ENCODE measurements around the gene SHMT1. TPM values are rescaled to one million over a fixed set of nuclear protein-coding genes. Genes with fewer than 3 reads are reported as not detected.
"Not testable (repeated sequence)": the region's sequence is repeated elsewhere in the genome, so short reads cannot be mapped to it uniquely, and the experiment has no call there.

The SHMT1 gene
- total RNA-seq, 1 donor from 2014 or later = 11.1 TPM

DNA sequence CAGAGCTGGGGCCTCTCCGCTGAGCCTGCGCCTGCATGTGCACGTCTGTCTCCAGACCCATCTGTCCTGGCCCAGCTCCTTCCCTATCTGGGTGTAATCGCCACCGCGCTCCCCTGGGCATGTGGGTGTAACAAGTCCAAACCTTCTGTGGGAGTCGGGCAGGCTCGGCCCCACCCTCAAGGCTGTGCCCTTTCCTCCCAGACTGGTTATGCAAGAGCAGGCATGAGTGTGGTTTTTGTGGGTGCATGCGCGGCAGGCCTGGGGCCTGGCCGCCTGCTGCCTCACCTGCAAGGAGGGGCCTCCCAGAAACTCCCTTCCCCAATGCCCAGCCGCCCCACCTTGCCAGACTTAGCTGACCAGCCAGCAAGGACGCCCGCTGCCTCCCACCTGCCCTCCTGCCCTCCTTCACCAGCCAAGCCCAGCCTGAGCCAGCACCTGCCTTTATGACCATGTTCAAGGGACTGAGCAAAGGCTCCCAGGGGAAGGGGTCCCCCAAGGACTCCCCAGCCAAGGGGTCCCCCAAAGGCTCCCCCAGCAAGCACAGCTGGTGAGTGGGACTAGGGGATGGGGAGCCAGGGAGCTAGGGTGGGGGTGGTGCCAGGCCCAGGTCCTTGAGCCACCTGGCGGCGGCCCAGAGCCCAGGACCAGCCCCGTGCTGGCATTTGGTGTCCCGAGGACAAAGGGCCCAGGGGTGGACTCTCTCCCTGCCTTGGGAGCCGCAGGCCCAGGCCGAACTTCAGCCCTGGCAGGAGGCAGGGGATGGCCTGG, 14.3 kb upstream of the SHMT1 start, which contains the start of gene EVPLL:
Gene EVPLL, plus strand, starts transcription at position 342 of the 768 bp plus-strand sequence. CDS start 3,160 bp downstream, outside the sequence.
- DNase-seq = no peak

DNA sequence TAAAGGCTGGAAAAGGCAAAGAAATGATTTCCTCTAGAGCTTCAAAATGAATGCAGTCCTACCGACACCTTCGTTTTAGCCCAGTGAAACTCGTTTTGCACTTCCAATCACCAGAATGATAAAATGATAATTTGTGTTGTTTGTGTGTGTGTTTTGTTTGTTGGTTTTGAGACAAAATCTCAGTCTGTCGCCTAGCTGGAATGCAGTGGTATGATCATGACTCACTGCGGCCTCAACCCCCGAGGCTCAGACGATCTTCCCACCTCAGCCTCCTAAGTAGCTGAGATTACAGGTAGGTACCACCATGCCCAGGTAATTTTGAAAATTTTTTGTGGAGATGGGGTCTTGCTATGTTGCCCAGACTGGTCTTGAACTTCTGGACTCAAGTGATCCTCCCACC, 10.9 kb upstream of the SHMT1 start:
- no peak for DNase-seq

DNA sequence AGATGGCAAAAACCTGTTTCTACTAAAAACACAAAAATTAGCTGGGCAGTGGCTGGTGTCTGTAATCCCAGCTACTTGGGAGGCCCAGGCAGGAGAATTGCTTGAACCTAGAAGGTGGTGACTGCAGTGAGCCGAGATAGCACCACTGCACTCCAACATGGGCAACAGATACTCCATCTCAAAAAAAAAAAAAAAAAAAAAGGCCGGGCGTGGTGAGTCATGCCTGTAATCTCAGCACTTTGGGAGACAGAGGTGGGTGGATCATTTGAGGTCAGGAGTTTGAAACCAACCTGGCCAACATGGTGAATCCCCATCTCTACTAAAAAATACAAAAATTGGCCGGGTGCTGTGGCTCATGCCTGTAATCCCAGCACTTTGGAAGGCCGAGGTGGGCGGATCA, 9.8 kb upstream of the SHMT1 start:
- DNase-seq = not testable (repeated sequence)

DNA sequence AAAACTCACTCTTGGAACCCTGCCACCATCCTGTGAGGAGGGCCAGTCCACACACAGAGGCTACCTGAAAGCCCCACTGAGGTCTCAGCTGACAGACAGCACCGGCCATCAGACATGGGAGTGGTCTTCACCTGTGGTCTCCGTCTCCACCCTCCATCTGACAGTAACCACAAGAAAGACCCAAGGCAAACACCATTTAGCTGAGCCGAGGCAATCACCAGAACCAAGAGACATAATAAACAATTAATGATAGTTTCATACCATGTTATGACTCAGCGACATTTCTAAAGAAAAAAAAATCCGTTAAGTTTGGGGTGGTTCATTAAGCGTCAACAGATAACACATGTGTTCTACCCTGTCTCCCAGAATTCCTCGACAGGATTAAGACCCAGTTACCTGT, 8.1 kb upstream of the SHMT1 start:
- no peak for DNase-seq

DNA sequence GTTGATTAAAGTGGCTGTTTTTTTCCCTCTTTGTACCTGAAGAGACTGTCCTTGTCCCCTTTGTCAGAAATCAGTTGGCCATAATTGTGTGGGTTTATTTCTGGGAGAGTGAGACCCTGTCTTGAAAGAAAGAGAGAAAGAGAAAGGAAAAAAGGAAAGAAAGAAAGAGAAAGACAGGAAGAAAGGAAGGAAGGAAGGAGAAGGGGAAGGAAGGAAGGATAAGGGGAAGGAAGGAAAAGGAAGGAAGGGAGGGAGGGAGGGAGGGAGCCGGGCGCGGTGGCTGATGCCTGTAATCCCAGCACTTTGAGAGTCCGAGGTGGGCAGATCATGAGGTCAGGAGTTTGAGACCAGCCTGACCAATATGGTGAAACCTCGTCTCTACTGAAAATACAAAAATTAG, 7.4 kb upstream of the SHMT1 start:
- DNase-seq = no peak

DNA sequence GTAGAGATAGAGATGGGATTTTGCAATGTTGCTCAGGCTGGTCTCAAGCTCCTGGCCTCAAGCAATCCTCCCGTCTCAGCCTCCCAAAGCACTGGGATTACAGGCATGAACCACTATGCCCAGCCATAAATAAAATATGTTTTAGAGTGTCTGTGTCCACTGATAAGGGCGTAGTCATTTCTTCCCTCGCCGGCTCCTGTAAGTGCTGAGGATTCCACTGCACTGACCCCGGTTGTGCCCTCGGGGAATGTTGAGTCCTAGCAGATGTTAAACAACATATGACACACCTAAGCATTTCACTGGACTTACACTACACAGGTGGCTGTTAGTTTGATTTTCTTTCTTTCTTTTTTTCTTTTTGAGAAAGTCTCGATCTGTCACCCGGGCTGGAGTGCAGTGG, 5.6 kb upstream of the SHMT1 start:
- no peak for DNase-seq

DNA sequence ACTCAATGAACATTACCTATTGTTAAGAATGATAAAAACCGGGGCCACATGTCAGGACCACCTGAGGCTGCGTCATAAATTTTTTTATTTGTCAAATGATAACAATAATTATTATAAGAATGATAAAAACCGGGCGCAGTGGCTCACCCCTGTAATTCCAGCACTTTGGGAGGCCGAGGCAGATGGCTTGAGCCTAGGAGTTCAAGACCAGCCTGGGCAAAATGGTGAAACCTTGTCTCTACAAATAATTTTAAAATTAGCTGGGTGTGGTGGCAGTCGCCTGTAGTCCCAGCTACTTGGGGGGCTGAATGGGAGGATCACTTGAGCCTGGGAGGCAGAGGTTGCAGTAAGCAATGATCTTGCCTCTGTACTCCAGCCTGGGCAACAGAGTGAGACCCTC, 816 bp upstream of the SHMT1 start:
- DNase-seq = no peak

DNA sequence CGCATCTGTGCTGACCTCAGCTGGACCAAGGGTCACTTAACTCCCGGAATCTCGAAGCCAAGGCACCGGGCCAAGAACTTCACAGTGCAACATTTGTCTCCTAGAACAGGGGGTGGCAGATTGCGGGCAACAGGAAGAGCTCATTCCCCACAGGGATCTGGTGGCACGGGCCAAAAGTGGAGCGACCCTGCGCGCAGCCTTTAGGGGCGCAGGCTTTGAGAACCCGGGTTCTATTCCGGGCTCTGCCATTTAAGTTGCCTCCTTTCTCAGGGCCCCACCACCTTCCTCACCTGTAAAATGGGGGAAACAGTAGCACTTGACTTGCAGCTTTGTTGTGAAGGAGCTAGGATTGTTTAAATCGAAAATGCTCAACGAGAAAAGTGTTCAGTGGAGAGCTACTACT, 651 bp downstream of the SHMT1 start:
- DNase-seq = peak; percentile 41

DNA sequence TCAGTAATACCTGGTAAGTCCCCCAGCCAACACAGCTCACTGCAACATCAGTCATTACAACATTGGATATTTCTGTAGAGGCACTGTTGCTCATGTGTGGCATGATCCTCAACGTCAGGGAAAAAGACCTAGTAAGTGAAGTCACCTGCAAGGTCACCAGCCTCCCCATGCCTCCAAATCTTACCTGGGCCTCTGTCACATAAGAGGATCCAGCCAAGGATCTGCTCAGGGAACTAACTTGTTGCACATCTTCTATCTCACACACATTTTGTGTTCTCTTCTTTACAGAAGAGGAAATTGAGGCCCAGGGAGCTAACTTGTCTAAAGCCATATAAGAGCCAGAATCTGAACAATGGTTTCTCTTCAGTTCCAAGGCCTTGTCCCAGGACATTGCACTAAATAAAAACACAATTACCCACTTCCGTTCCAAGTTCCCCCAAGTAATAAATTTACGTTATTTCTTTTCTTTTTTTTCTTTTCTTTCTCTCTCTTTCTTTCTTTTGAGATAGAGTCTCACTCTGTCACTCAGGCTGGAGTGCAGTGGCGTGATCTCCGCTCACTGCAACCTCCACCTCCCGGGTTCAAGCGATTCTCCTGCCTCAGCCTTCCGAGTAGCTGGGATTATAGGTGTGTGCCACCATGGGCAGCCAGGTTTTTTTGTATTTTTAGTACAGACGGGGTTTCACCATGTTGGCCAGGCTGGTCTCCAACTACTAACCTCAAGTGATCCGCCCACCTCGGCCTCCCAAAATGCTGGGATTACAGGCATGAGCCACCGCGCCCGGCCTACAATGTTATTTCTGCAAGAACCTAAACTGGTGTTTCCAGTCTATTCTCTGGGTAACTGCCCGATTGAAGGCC, 1.3 kb downstream of the SHMT1 start:
- DNase-seq = peak; percentile 10

DNA sequence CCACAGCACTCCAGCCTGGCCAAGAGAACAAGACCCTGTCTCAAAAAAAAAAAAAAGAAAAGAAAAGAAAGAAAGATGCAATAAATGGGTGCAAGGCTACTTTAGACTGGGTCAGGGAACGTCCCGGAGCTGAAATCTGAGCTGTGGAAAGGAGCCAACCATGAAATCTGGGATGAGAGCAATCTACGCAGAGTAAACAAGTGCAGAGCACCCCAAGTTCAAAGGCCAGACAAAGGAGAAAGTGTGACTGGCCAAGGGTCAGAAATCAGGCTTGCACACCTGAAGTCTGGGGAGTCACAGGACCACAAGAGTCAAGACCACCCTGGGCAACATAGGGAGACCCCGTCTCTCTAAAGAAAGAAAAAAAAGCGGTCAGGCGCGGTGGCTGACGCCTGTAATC, 2.8 kb downstream of the SHMT1 start:
- no peak for DNase-seq

DNA sequence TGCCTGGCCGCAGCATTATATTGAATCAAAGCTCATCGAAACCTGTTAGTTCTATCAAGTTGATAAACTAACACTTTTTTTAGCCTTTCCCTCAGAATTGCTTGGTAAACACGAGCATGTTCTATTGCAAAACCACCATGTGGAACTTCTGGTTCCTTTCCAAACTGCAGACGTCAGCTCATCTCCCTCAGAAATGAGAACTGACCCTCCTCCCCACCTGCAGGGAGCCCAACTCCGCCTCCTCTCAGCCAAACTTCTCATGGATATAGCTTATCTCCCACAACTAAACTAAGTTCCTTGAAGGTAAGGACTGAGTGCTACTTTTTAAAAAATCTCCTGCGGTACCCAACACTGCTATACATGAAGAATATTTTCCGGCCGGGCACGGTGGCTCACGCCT, 6.7 kb downstream of the SHMT1 start:
- DNase-seq = no peak

DNA sequence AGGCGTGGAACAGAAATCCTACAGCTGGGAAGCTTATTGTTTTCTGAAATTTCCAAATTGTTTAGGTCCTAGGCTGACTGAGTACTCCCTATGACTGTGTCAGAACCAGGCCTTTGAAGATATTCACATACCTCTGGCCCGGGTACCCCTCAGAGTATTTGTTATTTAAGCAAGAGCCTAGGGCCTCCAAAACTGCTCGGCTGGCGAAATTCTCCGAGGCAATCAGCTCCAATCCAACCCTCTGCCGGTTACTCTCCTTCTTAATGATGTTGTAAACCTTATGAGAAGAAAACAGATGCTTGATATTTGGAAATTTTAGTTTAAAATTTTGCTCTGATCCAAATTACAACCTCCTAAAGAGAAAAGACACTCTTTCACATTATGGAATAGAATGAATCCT, 9.8 kb downstream of the SHMT1 start:
- DNase-seq = no peak

DNA sequence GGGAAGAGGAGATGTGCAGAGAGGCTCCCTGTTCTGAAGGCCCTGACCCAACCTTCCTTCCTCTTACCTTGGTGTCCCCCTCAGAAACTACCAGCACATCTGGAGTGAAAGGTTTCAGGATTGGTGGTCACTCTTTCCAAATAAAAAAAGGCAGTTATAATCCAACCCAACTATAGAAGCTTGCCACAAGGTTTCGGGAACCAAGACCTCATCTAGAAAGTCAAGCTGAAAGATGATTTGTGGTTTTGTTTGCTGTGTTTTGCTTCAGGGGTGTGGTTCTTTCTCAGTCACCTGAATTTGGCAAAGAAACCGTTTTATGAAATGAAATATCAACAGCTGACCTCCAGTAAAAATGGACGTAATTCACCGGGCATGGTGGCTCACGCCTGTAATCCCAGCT, 19.3 kb downstream of the SHMT1 start:
- no peak for DNase-seq

DNA sequence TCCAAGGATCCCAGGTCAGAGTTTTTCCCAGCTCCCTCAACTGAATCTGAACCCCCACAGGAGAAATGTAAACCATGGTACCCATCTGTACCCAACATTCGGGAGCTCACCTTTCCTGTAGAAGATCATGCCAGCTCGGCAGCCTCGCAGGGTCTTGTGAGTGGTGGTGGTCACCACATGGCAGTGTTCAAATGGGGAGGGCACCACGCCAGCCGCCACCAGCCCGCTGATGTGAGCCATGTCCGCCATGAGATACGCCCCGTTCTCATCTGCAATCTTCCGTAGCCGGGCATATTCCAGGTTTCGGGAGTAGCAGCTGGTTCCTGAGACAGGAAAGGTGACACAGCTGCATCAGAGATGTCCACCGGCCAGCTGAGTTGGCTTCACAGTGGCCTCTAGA, 23.4 kb downstream of the SHMT1 start:
- DNase-seq = no peak

DNA sequence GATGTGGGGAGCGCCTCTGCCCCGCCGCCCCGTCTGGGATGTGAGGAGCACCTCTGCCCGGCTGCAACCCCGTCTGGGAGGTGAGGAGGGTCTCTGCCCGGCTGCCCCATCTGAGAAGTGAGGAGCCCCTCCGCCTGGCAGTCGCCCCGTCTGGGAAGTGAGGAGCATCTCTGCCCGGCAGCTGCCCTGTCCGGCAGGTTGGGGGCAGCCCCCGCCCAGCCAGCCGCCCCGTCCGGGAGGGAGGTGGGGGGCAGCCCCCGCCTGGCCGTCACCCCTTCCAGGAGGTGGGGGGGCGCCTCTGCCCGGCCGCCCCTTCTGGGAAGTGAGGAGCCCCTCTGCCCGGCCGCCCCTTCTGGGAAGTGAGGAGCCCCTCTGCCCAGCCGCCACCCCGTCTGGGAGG, 25.2 kb downstream of the SHMT1 start:
- not testable (repeated sequence) for DNase-seq

DNA sequence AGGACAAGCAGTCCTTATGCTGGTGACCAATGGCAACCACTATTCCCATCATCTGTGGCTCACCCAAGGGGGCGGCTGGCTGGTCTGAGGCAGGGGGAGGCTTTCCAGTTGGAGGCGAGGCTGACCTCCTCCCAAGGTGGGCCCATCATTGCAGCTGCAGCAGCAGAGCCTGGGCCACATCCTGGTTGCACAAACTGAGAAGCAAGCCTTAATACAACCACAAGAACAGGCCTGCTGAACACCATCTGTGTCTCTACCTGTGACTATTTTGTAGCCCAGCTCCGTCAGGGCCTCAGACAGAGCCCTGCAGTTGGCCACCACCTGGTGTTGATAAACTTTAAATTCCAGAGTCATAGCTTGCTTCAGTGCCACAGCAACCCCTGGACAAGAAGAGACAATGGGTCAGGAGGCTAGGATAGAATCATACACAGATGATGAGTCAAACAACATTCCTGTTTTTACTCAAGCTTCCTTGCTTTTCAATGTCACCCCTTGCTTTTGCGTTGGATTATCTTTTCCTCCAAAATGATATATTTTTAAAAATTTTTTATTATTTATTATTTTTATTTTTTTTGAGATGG, 30.4 kb downstream of the SHMT1 start:
- no peak for DNase-seq

DNA sequence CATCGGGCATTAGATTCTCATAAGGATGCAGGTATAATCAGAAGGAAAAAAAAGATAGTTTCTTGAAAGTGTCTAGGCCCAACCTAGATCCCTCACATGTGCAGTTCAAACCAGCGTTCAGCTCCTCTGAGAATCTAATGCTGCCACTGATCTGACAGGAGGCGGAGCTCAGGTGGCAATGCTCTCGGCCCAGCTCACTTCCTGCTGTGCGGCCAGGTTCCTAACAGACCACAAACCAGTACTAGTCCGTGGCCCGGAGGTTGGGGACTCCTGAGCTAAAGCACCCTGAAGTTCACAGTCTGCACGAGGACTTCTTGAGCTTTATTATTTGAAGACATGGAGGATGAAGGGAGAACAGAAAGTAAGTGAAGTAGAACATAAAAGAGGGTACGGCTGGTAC, 31.5 kb downstream of the SHMT1 start:
- no peak for DNase-seq

DNA sequence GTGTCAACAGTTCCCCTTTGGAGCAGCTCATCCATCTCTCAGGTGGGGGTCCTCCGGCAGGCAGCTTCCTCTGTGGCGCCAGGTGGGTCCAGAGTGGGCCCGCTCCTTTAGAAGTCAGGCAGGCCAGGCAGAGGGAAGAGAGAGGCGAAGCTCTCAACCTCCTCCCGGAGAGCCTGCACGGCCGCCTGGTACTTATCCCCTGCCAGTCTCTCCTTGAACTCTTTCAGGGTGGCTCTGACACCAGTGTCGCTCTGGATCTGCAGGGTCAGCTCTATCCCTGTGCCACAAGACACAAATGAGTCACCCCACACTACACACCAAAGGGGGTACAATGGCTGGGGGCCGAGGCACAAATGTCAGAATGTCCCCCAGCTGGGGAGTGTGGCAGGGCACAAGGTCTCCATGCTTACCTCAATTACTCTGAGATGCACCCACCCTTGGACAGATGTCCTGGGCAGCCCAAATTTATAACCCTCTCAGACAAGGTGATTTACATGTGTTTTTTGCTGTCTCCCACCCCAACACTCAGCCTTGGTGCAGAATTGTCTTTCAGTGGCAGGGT, 34.6 kb downstream of the SHMT1 start:
- DNase-seq = no peak

DNA sequence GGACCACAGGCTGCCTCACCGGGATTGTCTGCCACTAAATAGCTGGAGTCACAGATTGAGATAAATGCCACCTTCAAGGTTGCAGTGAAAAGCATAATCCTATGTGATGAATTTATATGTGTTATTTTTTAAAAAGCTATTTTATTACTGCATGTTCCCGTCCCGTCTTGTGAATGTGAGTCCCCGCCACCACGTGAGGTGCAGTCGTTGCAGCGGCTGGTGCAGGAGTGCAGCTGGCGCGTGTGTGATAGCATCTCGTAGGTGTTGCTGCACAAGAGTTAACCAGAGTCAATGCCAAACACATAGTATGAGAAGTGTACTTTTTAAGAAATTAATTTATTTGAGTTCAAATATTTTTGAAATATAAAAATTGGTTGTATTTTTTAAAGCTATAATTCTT, 35.8 kb downstream of the SHMT1 start:
- DNase-seq = no peak

DNA sequence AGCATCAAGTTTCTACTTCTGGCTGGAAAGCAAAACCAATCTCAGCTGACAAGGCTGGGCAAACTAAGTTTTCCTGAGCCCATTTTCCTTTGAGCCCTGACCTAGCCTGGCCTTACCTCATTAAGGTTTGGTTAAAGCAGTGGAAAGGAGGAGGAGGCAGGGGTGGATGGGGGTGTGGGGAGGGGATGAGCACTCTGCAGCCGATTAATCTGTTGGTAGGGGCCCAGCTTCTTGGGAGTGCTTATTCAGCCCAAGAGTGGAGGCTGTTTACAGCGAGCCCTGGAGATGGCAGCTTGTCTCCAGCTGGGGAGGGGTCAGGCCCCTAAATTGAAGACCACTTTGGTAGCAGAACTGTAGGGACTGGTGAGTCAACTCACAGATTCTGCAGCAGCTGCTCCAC, 36.3 kb downstream of the SHMT1 start:
- no peak for DNase-seq

DNA sequence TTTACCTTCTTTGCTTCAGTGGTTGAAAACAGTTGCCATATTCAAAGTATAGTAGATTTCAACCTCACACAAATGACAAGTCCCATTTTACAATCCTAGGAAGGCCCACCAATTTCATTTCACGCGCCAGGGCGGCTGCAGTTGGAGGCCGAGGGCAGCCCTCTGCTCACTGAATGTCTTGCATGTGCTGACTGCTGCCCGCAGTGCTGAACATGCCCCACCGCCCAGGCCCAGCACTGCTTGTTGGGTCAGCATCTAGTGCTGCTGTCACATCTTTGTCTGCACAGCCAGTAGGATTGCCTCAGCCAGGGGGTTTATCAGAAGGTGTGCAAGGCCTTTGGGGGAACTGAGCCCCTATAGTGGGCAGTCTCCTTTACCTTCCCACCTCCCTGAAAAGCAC, 36.8 kb downstream of the SHMT1 start:
- no peak for DNase-seq

DNA sequence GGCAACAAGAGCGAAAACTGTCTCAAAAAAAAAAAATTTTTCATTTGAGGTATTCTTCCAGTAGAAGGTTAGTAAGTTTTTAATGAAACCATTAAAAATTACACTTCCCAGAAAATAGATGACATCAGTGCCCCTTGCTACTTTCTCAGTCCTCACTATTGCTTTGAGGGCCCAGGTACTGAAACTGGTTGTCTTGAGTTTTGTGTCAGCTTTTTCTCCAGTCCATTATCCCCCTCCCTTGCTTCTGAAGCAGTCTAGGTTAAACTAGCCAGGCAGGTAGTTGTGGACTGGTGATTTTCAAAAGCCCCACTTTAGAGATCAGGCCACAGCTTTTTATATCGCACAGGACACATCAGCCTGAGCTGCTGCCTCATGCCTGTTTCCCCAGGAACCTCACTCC, 37.3 kb downstream of the SHMT1 start:
- DNase-seq = no peak
